ENCODE measurements around the gene PUS10. TPM values are rescaled to one million over a fixed set of nuclear protein-coding genes. Genes with fewer than 3 reads are reported as not detected.

PUS10 gene
- total and polyA plus RNA-seq, 2 of the 4 experiments (the other 2 are of a cell fraction) = 4.4 to 5.7 TPM

DNA sequence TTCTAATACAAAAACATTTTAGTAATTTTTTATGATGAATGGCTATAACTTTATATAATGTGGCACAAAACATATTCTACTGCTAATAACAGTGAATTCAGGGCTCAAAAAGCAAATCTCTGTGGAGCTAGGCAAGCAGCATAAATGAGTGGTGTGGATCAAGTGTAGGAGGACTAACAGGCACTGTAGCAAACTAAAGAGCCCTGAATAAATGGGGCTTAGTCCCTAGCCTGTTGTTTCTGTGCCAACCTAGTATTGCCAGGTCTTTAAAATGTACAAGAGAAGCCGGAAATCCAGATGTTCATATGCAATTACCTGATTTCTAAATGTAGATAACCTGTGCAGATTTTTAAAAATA, 118.2 kb downstream of the PUS10 start:
- ChIA-PET CTCF (no interaction called here), POLR2A (ENCODE audit: unreplicated experiment) (no interaction called here)
- no peak overlapping the region for H3K18ac ChIP-seq (ENCODE audit: low read depth, low read length)
- H2BK20ac ChIP-seq (ENCODE audit: low read depth, low read length) = no peak overlapping the region
- H3K14ac ChIP-seq (replicated peaks; ENCODE audit: low read depth, low read length) = no peak overlapping the region
- H2AK5ac ChIP-seq (ENCODE audit: low read depth, low read length) = no peak overlapping the region
- no peaks in the 10 kb centered on the region for H3K9me1 ChIP-seq (ENCODE audit: insufficient read depth, low read length)
- H4K20me1 ChIP-seq (ENCODE audit: insufficient read depth, low read length) = no peaks in the 10 kb centered on the region
- no peaks in the 10 kb centered on the region for H3K27me3 ChIP-seq (ENCODE audit: control insufficient read depth, insufficient read depth, low read length)
- no peak overlapping the region for H3K56ac ChIP-seq (ENCODE audit: extremely low read depth, insufficient read depth, low read length)
- intact Hi-C loops (cut with micrococcal nuclease) = no loop called here
- H2AFZ ChIP-seq (replicated peaks; ENCODE audit: low read length, poor library complexity) = no peak overlapping the region
- no peak overlapping the region for H4K8ac ChIP-seq (ENCODE audit: low read depth in 2 of 2, low read length in 2 of 2)
- in situ Hi-C loops (cut with MboI; ENCODE audit: low sequenced_read_pairs) = no loop called here
- H3K27ac ChIP-seq (ENCODE audit: insufficient read depth, low read length) = no peak overlapping the region
- no TSS peak for BruUV-seq (replicated peaks)
- no peaks in the 10 kb centered on the region for H3K79me1 ChIP-seq (ENCODE audit: low read depth in 1 of 2, low read length in 2 of 2)
- H2AK9ac ChIP-seq (replicated peaks; ENCODE audit: low read depth, low read length, poor library complexity) = no peak overlapping the region
- H4K91ac ChIP-seq (ENCODE audit: insufficient read depth, low read depth, low read length) = no peak overlapping the region
- H3K9ac ChIP-seq (ENCODE audit: low read depth, low read length) = no peak overlapping the region
- dilution Hi-C loops (cut with HindIII; ENCODE audit: low sequenced_read_pairs, unreplicated experiment) = no loop called here
- DNase-seq = no peak
- H2BK15ac ChIP-seq (ENCODE audit: low read depth, low read length) = no peak overlapping the region
- H3K36me3 ChIP-seq (ENCODE audit: control insufficient read depth, insufficient read depth, low read length) = peaks cover 12% of the 10 kb centered on the region
- no peaks in the 10 kb centered on the region for H3K9me3 ChIP-seq (ENCODE audit: control insufficient read depth, insufficient read depth, low read length)
- ATAC-seq (ENCODE audit: low read depth) = no peak
- H3K4me1 ChIP-seq (ENCODE audit: control insufficient read depth, insufficient read depth, low read length) = no peaks in the 10 kb centered on the region
- no peak overlapping the region for H2BK120ac ChIP-seq (ENCODE audit: low read depth, low read length)
- H3K4me2 ChIP-seq (ENCODE audit: low read depth, low read length) = no peak overlapping the region
- H3K4ac ChIP-seq (ENCODE audit: low read depth, low read length) = no peak overlapping the region
- H3K23ac ChIP-seq (ENCODE audit: low read depth, low read length) = no peak overlapping the region
- no peak for TF ChIP-seq RAD21 (IDR thresholded peaks at IDR 0.05; ENCODE audit: low read length)
- no peak for TF ChIP-seq MAFK (IDR thresholded peaks at IDR 0.05; ENCODE audit: low read depth, low read length)
- no peak for TF ChIP-seq POLR2A (IDR thresholded peaks at IDR 0.05; ENCODE audit: low read depth, low read length)
- TF ChIP-seq FOS (IDR thresholded peaks at IDR 0.05; ENCODE audit: low read depth, low read length) = no peak
- no peak for TF ChIP-seq RFX5 (IDR thresholded peaks at IDR 0.05; ENCODE audit: low read depth, low read length)
- no peak for TF ChIP-seq SMC3 (IDR thresholded peaks at IDR 0.05; ENCODE audit: low read depth, low read length)
- no peak for TF ChIP-seq MXI1 (IDR thresholded peaks at IDR 0.05; ENCODE audit: borderline replicate concordance, low read depth, low read length)
- no peak for TF ChIP-seq MAZ (IDR thresholded peaks at IDR 0.05; ENCODE audit: borderline replicate concordance, low read depth, low read length)
- no peak for TF ChIP-seq NFE2L2 (IDR thresholded peaks at IDR 0.05; ENCODE audit: low read depth, low read length)
- TF ChIP-seq RCOR1 (IDR thresholded peaks at IDR 0.05; ENCODE audit: insufficient replicate concordance, low read length) = no peak
- no peak for TF ChIP-seq BHLHE40 (IDR thresholded peaks at IDR 0.05; ENCODE audit: low read depth, low read length)
- TF ChIP-seq, protein P1, sequence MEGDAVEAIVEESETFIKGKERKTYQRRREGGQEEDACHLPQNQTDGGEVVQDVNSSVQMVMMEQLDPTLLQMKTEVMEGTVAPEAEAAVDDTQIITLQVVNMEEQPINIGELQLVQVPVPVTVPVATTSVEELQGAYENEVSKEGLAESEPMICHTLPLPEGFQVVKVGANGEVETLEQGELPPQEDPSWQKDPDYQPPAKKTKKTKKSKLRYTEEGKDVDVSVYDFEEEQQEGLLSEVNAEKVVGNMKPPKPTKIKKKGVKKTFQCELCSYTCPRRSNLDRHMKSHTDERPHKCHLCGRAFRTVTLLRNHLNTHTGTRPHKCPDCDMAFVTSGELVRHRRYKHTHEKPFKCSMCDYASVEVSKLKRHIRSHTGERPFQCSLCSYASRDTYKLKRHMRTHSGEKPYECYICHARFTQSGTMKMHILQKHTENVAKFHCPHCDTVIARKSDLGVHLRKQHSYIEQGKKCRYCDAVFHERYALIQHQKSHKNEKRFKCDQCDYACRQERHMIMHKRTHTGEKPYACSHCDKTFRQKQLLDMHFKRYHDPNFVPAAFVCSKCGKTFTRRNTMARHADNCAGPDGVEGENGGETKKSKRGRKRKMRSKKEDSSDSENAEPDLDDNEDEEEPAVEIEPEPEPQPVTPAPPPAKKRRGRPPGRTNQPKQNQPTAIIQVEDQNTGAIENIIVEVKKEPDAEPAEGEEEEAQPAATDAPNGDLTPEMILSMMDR (conservative IDR thresholded peaks at IDR 0.05; ENCODE audit: low read depth, low read length) = no peak
- TF ChIP-seq, protein P2, sequence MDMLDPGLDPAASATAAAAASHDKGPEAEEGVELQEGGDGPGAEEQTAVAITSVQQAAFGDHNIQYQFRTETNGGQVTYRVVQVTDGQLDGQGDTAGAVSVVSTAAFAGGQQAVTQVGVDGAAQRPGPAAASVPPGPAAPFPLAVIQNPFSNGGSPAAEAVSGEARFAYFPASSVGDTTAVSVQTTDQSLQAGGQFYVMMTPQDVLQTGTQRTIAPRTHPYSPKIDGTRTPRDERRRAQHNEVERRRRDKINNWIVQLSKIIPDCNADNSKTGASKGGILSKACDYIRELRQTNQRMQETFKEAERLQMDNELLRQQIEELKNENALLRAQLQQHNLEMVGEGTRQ (IDR thresholded peaks at IDR 0.05; ENCODE audit: low read depth, low read length) = no peak
- no peak for TF ChIP-seq CEBPB (IDR thresholded peaks at IDR 0.05; ENCODE audit: low read depth, low read length)
- TF ChIP-seq, protein P3, sequence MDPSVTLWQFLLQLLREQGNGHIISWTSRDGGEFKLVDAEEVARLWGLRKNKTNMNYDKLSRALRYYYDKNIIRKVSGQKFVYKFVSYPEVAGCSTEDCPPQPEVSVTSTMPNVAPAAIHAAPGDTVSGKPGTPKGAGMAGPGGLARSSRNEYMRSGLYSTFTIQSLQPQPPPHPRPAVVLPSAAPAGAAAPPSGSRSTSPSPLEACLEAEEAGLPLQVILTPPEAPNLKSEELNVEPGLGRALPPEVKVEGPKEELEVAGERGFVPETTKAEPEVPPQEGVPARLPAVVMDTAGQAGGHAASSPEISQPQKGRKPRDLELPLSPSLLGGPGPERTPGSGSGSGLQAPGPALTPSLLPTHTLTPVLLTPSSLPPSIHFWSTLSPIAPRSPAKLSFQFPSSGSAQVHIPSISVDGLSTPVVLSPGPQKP (IDR thresholded peaks at IDR 0.05; ENCODE audit: borderline replicate concordance, low read depth, low read length) = no peak
- no peak overlapping the region for H3K4me3 ChIP-seq (ENCODE audit: insufficient read depth, low read depth, low read length)
- no peak overlapping the region for H2BK5ac ChIP-seq (ENCODE audit: low read depth, low read length, poor library complexity, severe bottlenecking)
- no CpG with 5 or more reads among the region's 1 CpG for WGBS, 2 experiments (ENCODE audit: extremely low coverage in 2 of 2, insufficient read length in 1 of 2)
- no peak overlapping the region for H4K5ac ChIP-seq (ENCODE audit: low read depth, low read length)
